DMS53 (cell line): ENCODE data around the gene TLR3.
"Not testable (repeated sequence)": the region's sequence is repeated elsewhere in the genome, so short reads cannot be mapped to it uniquely, and the experiment has no call there.

Experiments used
- DNase-seq: peaks from one replicate; lab custom pipeline; 2025; lab: John Stamatoyannopoulos, UW

Gene TLR3

GRCh38 chr4:186047501-186047900 is 21.5 kb upstream of the TLR3 start:
- DNase-seq, result not testable (repeated sequence)

GRCh38 chr4:186050135-186050534 is 18.8 kb upstream of the TLR3 start:
- not testable (repeated sequence) for DNase-seq

GRCh38 chr4:186051096-186051495 is 17.9 kb upstream of the TLR3 start:
- DNase-seq, result no peak

- DNase-seq, result no peak
Observed at GRCh38 chr4:186058253-186058979, 10.5 kb upstream of the TLR3 start.

GRCh38 chr4:186058980-186059316 is 10.0 kb upstream of the TLR3 start:
- DNase-seq, result no peak

- no peak for DNase-seq
Observed at GRCh38 chr4:186061921-186062320, 7.0 kb upstream of the TLR3 start.

GRCh38 chr4:186067757-186068385 is 1.1 kb upstream of the TLR3 start:
- peak; percentile 91 for DNase-seq

- no peak for DNase-seq
Observed at GRCh38 chr4:186069729-186070128, 773 bp downstream of the TLR3 start.

GRCh38 chr4:186072516-186072915 is 3.6 kb downstream of the TLR3 start:
- DNase-seq, result no peak

- DNase-seq, result peak; percentile 4
Observed at GRCh38 chr4:186074189-186074588, 5.2 kb downstream of the TLR3 start.

- no peak for DNase-seq
Observed at GRCh38 chr4:186078981-186079638, 10.2 kb downstream of the TLR3 start.

- DNase-seq, result no peak
Observed at GRCh38 chr4:186079694-186080093, 10.7 kb downstream of the TLR3 start.

- DNase-seq, result no peak
Observed at GRCh38 chr4:186081202-186081807, 12.3 kb downstream of the TLR3 start.

GRCh38 chr4:186082221-186082620 is 13.3 kb downstream of the TLR3 start:
- DNase-seq, result no peak

- no peak for DNase-seq
Observed at GRCh38 chr4:186088523-186088922, 19.6 kb downstream of the TLR3 start.

GRCh38 chr4:186092296-186092695 is 23.3 kb downstream of the TLR3 start:
- DNase-seq, result no peak

- no peak for DNase-seq
Observed at GRCh38 chr4:186095406-186095805, 26.4 kb downstream of the TLR3 start.

- no peak for DNase-seq
Observed at GRCh38 chr4:186096681-186097165, 27.8 kb downstream of the TLR3 start.

- DNase-seq, result no peak
Observed at GRCh38 chr4:186097386-186097785, 28.4 kb downstream of the TLR3 start.

- no peak for DNase-seq
Observed at GRCh38 chr4:186102931-186103330, 34.0 kb downstream of the TLR3 start.

- peak; percentile 77 for DNase-seq
Observed at GRCh38 chr4:186104114-186104889, 35.3 kb downstream of the TLR3 start, which contains the start of gene FAM149A. FAM149A (plus strand) TSS chr4:186104704.
